MM.1S (cell line): ENCODE results near the gene MYO9A.

Source experiments
- DNase-seq: peaks from one replicate; pipeline ENCODE4 v3.0.0-alpha.2; 2015
- H2AFZ ChIP-seq: fragments of 300-600 bp; sonication (generic); 2 replicates; pipeline ENCODE4 v1.6.0; 2016; ENCODE audit warnings: antibody characterized with exemption, low read length
- H3F3A ChIP-seq: fragments of 300-600 bp; sonication (generic); 2 replicates; pipeline ENCODE4 v1.6.1; 2016; ENCODE audit warnings: mild to moderate bottlenecking, antibody characterized with exemption, low read length, moderate library complexity, mixed read lengths; ENCODE audit not compliant: insufficient read depth
- H3K27ac ChIP-seq: fragments of 300-600 bp; sonication (generic); 2 replicates; pipeline ENCODE4 v1.5.1; 2016; ENCODE audit warnings: mild to moderate bottlenecking, low read length
- H3K27me3 ChIP-seq: fragments of 300-600 bp; sonication (generic); replicated peaks from 2 replicates; pipeline ENCODE4 v1.6.0; 2016; ENCODE audit warnings: low read length; ENCODE audit not compliant: insufficient read depth
- H3K36me3 ChIP-seq: fragments of 300-600 bp; sonication (generic); replicated peaks from 2 replicates; pipeline ENCODE4 v1.6.1; 2016; ENCODE audit warnings: mild to moderate bottlenecking, low read length, mixed read lengths; ENCODE audit not compliant: insufficient read depth
- H3K4me1 ChIP-seq: fragments of 300-600 bp; sonication (generic); 2 replicates; pipeline ENCODE4 v1.6.1; 2016; ENCODE audit warnings: low read length, mixed read lengths
- H3K4me2 ChIP-seq: fragments of 300-600 bp; sonication (generic); 2 replicates; pipeline ENCODE4 v1.6.0; 2016; ENCODE audit warnings: low read depth, low read length
- H3K4me3 ChIP-seq: fragments of 300-600 bp; sonication (generic); 2 replicates; pipeline ENCODE4 v1.5.1; 2016; ENCODE audit warnings: low read length, mixed read lengths
- H3K79me2 ChIP-seq: fragments of 300-600 bp; sonication (generic); 2 replicates; pipeline ENCODE4 v1.6.1; 2016; ENCODE audit warnings: mixed run types, low read length, mixed read lengths
- H3K9ac ChIP-seq: fragments of 300-600 bp; sonication (generic); 2 replicates; pipeline ENCODE4 v1.6.1; 2016; ENCODE audit warnings: low read length, mixed read lengths
- H3K9me2 ChIP-seq: fragments of 300-600 bp; sonication (generic); replicated peaks from 2 replicates; pipeline ENCODE4 v1.6.1; 2016; ENCODE audit warnings: mild to moderate bottlenecking, low read length, mixed read lengths; ENCODE audit not compliant: insufficient read depth
- H3K9me3 ChIP-seq: fragments of 300-600 bp; sonication (generic); replicated peaks from 2 replicates; pipeline ENCODE4 v1.6.1; 2016; ENCODE audit warnings: mild to moderate bottlenecking, low read length, mixed read lengths; ENCODE audit not compliant: insufficient read depth
- H4K20me1 ChIP-seq: fragments of 300-600 bp; sonication (generic); 2 replicates; pipeline ENCODE4 v1.6.1; 2016; ENCODE audit warnings: mild to moderate bottlenecking, low read length, moderate library complexity, mixed read lengths; ENCODE audit not compliant: insufficient read depth
- CTCF ChIP-seq: fragments of 300-600 bp; sonication (generic); IDR thresholded peaks from 2 replicates; pipeline ENCODE4 v1.5.1; 2016; ENCODE audit warnings: antibody characterized with exemption, low read length, mixed read lengths
- EZH2 ChIP-seq: fragments of 300-600 bp; sonication (generic); optimal IDR thresholded peaks from 2 replicates; pipeline ENCODE3; 2017; ENCODE audit warnings: low read depth, mild to moderate bottlenecking, antibody characterized with exemption, low read length, mixed read lengths
- EZH2phosphoT487 ChIP-seq: fragments of 300-600 bp; sonication (generic); IDR thresholded peaks from 2 replicates; pipeline ENCODE4 v1.6.1; 2018; ENCODE audit warnings: antibody characterized with exemption, low read length

Gene MYO9A

GRCh38 chr15:72118017-72118978, at the start of gene MYO9A, which contains the start of gene SENP8:
MYO9A (minus strand) TSS chr15:72118150; CDS start chr15:72046563, 71,587 bp downstream.
SENP8 (plus strand) TSS chr15:72118403; CDS start chr15:72139624, 21,221 bp downstream.
- Histone ChIP-seq H3K9me2 (no peaks in the 10 kb centered on the region), H3K27ac (peak within 1 kb of the TSS; percentile 86), H3K27me3 (no peaks in the 10 kb centered on the region), H3K4me3 (peak within 1 kb of the TSS; percentile 98), H3K4me2 (peak within 1 kb of the TSS; percentile 99), H3K79me2 (peaks cover 20% of the 10 kb centered on the region), H4K20me1 (no peaks in the 10 kb centered on the region), H3K9me3 (no peaks in the 10 kb centered on the region), H2AFZ (peak within 1 kb of the TSS; percentile 99), H3K36me3 (no peaks in the 10 kb centered on the region), H3K9ac (peak within 1 kb of the TSS; percentile 83), H3F3A (peaks cover 12% of the 10 kb centered on the region; the same call in 1 of the 2 replicates), H3K4me1 (peaks cover 12% of the 10 kb centered on the region)
- DNase-seq, result peak; percentile 98
- TF ChIP-seq EZH2 (no peak), EZH2phosphoT487 (no peak), CTCF (no peak)

GRCh38 chr15:72167445-72167844, 49.5 kb upstream of the MYO9A start:
- H3K4me2 ChIP-seq, result no peak overlapping the region
- no peak for TF ChIP-seq EZH2phosphoT487
- no peak for TF ChIP-seq EZH2
- TF ChIP-seq CTCF, result no peak
- no peaks in the 10 kb centered on the region for H3K79me2 ChIP-seq
- H3K27ac ChIP-seq, result no peak overlapping the region
- no peaks in the 10 kb centered on the region for H3K9me2 ChIP-seq
- no peak overlapping the region for H3K4me3 ChIP-seq
- H3K36me3 ChIP-seq, result no peaks in the 10 kb centered on the region
- H4K20me1 ChIP-seq, result no peaks in the 10 kb centered on the region
- no peaks in the 10 kb centered on the region for H3K9me3 ChIP-seq
- no peaks in the 10 kb centered on the region for H3K4me1 ChIP-seq
- H3K27me3 ChIP-seq, result no peaks in the 10 kb centered on the region
- no peak for DNase-seq
- H2AFZ ChIP-seq, result no peak overlapping the region
- H3F3A ChIP-seq, result no peaks in the 10 kb centered on the region
- H3K9ac ChIP-seq, result no peak overlapping the region

- H3K4me3 ChIP-seq, result no peak overlapping the region
- TF ChIP-seq CTCF (no peak), EZH2 (no peak), EZH2phosphoT487 (no peak)
- H3K9me2 ChIP-seq, result no peaks in the 10 kb centered on the region
- no peak overlapping the region for H3K27ac ChIP-seq
- no peak for DNase-seq
- H3K79me2 ChIP-seq, result no peaks in the 10 kb centered on the region
- H3K4me1 ChIP-seq, result no peaks in the 10 kb centered on the region
- H3K27me3 ChIP-seq, result no peaks in the 10 kb centered on the region
- H2AFZ ChIP-seq, result no peak overlapping the region
- H3K9ac ChIP-seq, result no peak overlapping the region
- H3K36me3 ChIP-seq, result no peaks in the 10 kb centered on the region
- no peak overlapping the region for H3K4me2 ChIP-seq
- H4K20me1 ChIP-seq, result no peaks in the 10 kb centered on the region
- no peaks in the 10 kb centered on the region for H3K9me3 ChIP-seq
- H3F3A ChIP-seq, result no peaks in the 10 kb centered on the region
Measured at GRCh38 chr15:72166716-72167417, 48.9 kb upstream of the MYO9A start.
